OCI-LY1 (cell line): Measurements from ENCODE around the gene TMEM229B.

ENCODE experiments used
- EZH2 ChIP-seq: fragments of 200-600 bp; sonication (generic), shearing (Covaris generic); IDR thresholded peaks from 2 replicates; pipeline ENCODE4 v1.8.0; 2017; ENCODE audit warnings: borderline replicate concordance, mixed run types, mild to moderate bottlenecking, antibody characterized with exemption, low read length, moderate library complexity, mixed read lengths
- TF ChIP-seq, protein P1 (sequence below): fragments of 200-600 bp; sonication (generic), shearing (Covaris generic); IDR thresholded peaks from 2 replicates; pipeline ENCODE4 v1.5.1; 2017; ENCODE audit warnings: mild to moderate bottlenecking, antibody characterized with exemption, low read length, moderate library complexity, mixed read lengths

GRCh38 chr14:67459336-67459735 is 29.2 kb downstream of the TMEM229B start:
- TF ChIP-seq, protein P1, sequence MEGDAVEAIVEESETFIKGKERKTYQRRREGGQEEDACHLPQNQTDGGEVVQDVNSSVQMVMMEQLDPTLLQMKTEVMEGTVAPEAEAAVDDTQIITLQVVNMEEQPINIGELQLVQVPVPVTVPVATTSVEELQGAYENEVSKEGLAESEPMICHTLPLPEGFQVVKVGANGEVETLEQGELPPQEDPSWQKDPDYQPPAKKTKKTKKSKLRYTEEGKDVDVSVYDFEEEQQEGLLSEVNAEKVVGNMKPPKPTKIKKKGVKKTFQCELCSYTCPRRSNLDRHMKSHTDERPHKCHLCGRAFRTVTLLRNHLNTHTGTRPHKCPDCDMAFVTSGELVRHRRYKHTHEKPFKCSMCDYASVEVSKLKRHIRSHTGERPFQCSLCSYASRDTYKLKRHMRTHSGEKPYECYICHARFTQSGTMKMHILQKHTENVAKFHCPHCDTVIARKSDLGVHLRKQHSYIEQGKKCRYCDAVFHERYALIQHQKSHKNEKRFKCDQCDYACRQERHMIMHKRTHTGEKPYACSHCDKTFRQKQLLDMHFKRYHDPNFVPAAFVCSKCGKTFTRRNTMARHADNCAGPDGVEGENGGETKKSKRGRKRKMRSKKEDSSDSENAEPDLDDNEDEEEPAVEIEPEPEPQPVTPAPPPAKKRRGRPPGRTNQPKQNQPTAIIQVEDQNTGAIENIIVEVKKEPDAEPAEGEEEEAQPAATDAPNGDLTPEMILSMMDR = no peak
- TF ChIP-seq EZH2 = no peak
